Adrenal gland (tissue), 5 donors: ENCODE results near the gene NRXN2.

Experiments
- POLR2A ChIP-seq, 2 donors: fragments of 450-650 bp; IDR thresholded peaks; one replicate each; pipeline ENCODE4 v1.6.1; 2017; ENCODE audit warnings: antibody characterized with exemption in 2 of 2, mild to moderate bottlenecking in 2 of 2, moderate library complexity in 1 of 2
- TF ChIP-seq, protein P1 (sequence below), 6 experiments: fragments of 450-650 bp in 4 of 6; fragments of 200-600 bp in 2 of 6; sonication (generic) in 1 of 6; IDR thresholded peaks; 1 replicate in 5 of 6; 2 replicates in 1 of 6; pipeline versions ENCODE4 v1.5.1 to v1.8.0; 2016 to 2021; ENCODE audit warnings: antibody characterized with exemption in 6 of 6, mild to moderate bottlenecking in 2 of 6, moderate library complexity in 1 of 6
- donor health status: DM: no; HTN: no; CAD: no.

DNA sequence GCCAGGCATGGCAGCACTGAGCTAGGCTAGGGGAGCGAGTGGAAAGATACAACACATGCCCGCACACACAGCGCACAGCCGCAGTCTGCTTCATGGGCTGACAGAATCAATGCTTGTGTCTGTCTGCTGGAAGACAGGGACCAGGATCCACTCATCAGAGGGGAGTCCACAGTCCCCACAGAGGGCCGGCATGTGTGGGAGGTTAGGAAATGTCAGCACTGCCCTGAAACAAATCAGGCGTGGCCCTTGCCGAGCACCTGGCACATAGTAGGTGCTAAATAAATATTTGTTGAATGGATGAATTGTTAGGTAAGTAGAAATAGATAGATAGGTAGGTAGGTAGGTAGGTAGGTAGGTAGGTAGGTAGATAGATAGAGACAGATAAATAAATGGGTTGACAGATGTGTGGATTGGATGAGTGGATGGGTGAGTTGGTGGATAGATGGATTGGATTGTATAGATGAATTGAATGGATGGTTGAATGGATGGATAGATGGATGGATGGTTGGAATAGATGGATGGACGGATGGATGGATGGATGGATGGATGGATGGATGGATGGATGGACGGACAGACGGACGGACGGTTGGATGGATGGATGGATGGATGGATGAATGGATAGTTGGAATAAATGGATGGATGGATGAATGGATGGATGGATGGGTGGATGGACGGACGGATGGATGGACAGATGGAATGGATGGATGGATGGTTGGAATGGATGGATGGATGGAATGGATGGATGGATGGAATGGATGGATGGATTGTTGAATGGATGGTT, 128.6 kb downstream of the NRXN2 start:
- TF ChIP-seq POLR2A (IDR thresholded peaks at IDR 0.05): no peak
- TF ChIP-seq, protein P1, sequence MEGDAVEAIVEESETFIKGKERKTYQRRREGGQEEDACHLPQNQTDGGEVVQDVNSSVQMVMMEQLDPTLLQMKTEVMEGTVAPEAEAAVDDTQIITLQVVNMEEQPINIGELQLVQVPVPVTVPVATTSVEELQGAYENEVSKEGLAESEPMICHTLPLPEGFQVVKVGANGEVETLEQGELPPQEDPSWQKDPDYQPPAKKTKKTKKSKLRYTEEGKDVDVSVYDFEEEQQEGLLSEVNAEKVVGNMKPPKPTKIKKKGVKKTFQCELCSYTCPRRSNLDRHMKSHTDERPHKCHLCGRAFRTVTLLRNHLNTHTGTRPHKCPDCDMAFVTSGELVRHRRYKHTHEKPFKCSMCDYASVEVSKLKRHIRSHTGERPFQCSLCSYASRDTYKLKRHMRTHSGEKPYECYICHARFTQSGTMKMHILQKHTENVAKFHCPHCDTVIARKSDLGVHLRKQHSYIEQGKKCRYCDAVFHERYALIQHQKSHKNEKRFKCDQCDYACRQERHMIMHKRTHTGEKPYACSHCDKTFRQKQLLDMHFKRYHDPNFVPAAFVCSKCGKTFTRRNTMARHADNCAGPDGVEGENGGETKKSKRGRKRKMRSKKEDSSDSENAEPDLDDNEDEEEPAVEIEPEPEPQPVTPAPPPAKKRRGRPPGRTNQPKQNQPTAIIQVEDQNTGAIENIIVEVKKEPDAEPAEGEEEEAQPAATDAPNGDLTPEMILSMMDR (IDR thresholded peaks at IDR 0.05): no peak
